Activated B cell treated with CpG ODN at 0.5 μM for 24 hours (primary cell): ENCODE measurements around the gene TNNC2. TPM values are rescaled to one million over a fixed set of nuclear protein-coding genes. Genes with fewer than 3 reads are reported as not detected.
"Not testable (repeated sequence)": the region's sequence is repeated elsewhere in the genome, so short reads cannot be mapped to it uniquely, and the experiment has no call there.

ENCODE experiments used
- ATAC-seq: fragments of 200-7000 bp; cut with Tn5 transposase; one replicate; pipeline ENCODE4 v1.10.0; 2021; ENCODE audit warnings: low read depth, mild to moderate bottlenecking, moderate library complexity
- CTCF ChIA-PET: fragments of 350-600 bp; sonication (Branson Sonifier 250); formaldehyde crosslinking; loops from one replicate; lab custom pipeline; 2021; ENCODE audit warnings: antibody characterized with exemption; lab: Charles Lee
- POLR2A ChIA-PET: fragments of 350-600 bp; sonication (Branson Sonifier 250); formaldehyde crosslinking; loops from one replicate; lab custom pipeline; 2021; ENCODE audit warnings: antibody characterized with exemption; lab: Charles Lee
- DNase-seq: peaks from one replicate; pipeline ENCODE4 v3.0.0; 2022
- H3K27ac Mint-ChIP-seq: one replicate; pipeline ENCODE4 v1.8.0; 2020; ENCODE audit warnings: mixed read lengths
- H3K27me3 Mint-ChIP-seq: one replicate; pipeline ENCODE4 v1.8.0; 2021; ENCODE audit warnings: mixed read lengths
- H3K36me3 Mint-ChIP-seq: one replicate; pipeline ENCODE4 v1.8.0; 2021; ENCODE audit warnings: low read depth, mixed read lengths
- H3K4me1 Mint-ChIP-seq: one replicate; pipeline ENCODE4 v1.8.0; 2021; ENCODE audit warnings: mixed read lengths
- H3K4me3 Mint-ChIP-seq: one replicate; pipeline ENCODE4 v1.8.0; 2020; ENCODE audit warnings: mild to moderate bottlenecking, mixed read lengths
- H3K9me3 Mint-ChIP-seq: one replicate; pipeline ENCODE4 v1.8.0; 2020; ENCODE audit warnings: mixed read lengths
- CTCF ChIP-seq: fragments of 200-600 bp; IDR thresholded peaks from one replicate; pipeline ENCODE4 v1.8.0; 2022; ENCODE audit warnings: antibody characterized with exemption, mild to moderate bottlenecking
- intact Hi-C: fragments of 100-400 bp; cut with micrococcal nuclease; formaldehyde crosslinking; loops from one replicate; pipeline ENCODE4 v1.15.1; 2024
- total RNA-seq: library from RNA; stranded (reverse); gene quantifications from 2 replicates; pipeline ENCODE4 v1.2.3, GENCODE V29; 2022

TNNC2 gene
- 0.32 TPM in 1 of 2 replicates, not detected in the other for total RNA-seq

GRCh38 chr20:45827030-45827652 is at the start of gene TNNC2:
Gene TNNC2, minus strand, starts transcription at chr20:45827312. Its CDS starts 64 bp downstream, at chr20:45827248.
- intact Hi-C loops: no loop called here
- no peaks in the 10 kb centered on the region for H3K9me3 Mint-ChIP-seq
- no peak for TF ChIP-seq CTCF
- peaks cover 23% of the 10 kb centered on the region for H3K4me1 Mint-ChIP-seq
- POLR2A ChIA-PET: no interaction called here
- DNase-seq: no peak
- CTCF ChIA-PET: no interaction called here
- ATAC-seq: no peak
- no peak within 1 kb of the TSS for H3K4me3 Mint-ChIP-seq
- no peak within 1 kb of the TSS for H3K27ac Mint-ChIP-seq
- H3K27me3 Mint-ChIP-seq: peaks cover 12% of the 10 kb centered on the region
- no peaks in the 10 kb centered on the region for H3K36me3 Mint-ChIP-seq

GRCh38 chr20:45874576-45874975 is 47.5 kb upstream of the TNNC2 start:
- H3K4me1 Mint-ChIP-seq: no peaks in the 10 kb centered on the region
- intact Hi-C loops: no loop called here
- no peaks in the 10 kb centered on the region for H3K27me3 Mint-ChIP-seq
- peaks cover 20% of the 10 kb centered on the region for H3K36me3 Mint-ChIP-seq
- POLR2A ChIA-PET: no interaction called here
- no peak overlapping the region for H3K27ac Mint-ChIP-seq
- H3K9me3 Mint-ChIP-seq: no peaks in the 10 kb centered on the region
- no peak for TF ChIP-seq CTCF
- no peak for ATAC-seq
- no peak for DNase-seq
- H3K4me3 Mint-ChIP-seq: no peak overlapping the region
- CTCF ChIA-PET: no interaction called here

GRCh38 chr20:45874104-45874481 is 47.0 kb upstream of the TNNC2 start:
- DNase-seq, H3K9me3 Mint-ChIP-seq, H3K27me3 Mint-ChIP-seq, CTCF ChIA-PET, POLR2A ChIA-PET, H3K4me3 Mint-ChIP-seq, H3K27ac Mint-ChIP-seq, H3K4me1 Mint-ChIP-seq, ATAC-seq, intact Hi-C loops: not testable (repeated sequence)
- H3K36me3 Mint-ChIP-seq: peaks cover 20% of the 10 kb centered on the region

- intact Hi-C loops: no loop called here
- H3K4me1 Mint-ChIP-seq: no peaks in the 10 kb centered on the region
- no peak overlapping the region for H3K27ac Mint-ChIP-seq
- ATAC-seq (no peak), DNase-seq (no peak)
- H3K27me3 Mint-ChIP-seq: no peaks in the 10 kb centered on the region
- no peak overlapping the region for H3K4me3 Mint-ChIP-seq
- POLR2A ChIA-PET: interaction anchor here (0.6 kb wide), 1 partner anchor 17 kb away, joined by 3 read pairs; the partner anchor contains the start of genes CTSA and NEURL2
- CTCF ChIA-PET: no interaction called here
- peaks cover 18% of the 10 kb centered on the region for H3K36me3 Mint-ChIP-seq
- no peak for TF ChIP-seq CTCF
- H3K9me3 Mint-ChIP-seq: no peaks in the 10 kb centered on the region
Measured at GRCh38 chr20:45873409-45874103, 46.4 kb upstream of the TNNC2 start.

GRCh38 chr20:45872626-45873025 is 45.5 kb upstream of the TNNC2 start:
- intact Hi-C loops: no loop called here
- TF ChIP-seq CTCF: no peak
- POLR2A ChIA-PET: interaction anchor here (0.6 kb wide), 1 partner anchor 18 kb away, joined by 3 read pairs; the partner anchor contains the start of genes CTSA and NEURL2
- ATAC-seq (no peak), DNase-seq (no peak)
- Mint-ChIP-seq H3K27ac (no peak overlapping the region), H3K9me3 (no peaks in the 10 kb centered on the region), H3K27me3 (no peaks in the 10 kb centered on the region), H3K4me1 (no peaks in the 10 kb centered on the region), H3K4me3 (no peak overlapping the region), H3K36me3 (peaks cover 14% of the 10 kb centered on the region)
- CTCF ChIA-PET: no interaction called here
